ENCODE data around the gene FBXW7.

FBXW7 gene

DNA sequence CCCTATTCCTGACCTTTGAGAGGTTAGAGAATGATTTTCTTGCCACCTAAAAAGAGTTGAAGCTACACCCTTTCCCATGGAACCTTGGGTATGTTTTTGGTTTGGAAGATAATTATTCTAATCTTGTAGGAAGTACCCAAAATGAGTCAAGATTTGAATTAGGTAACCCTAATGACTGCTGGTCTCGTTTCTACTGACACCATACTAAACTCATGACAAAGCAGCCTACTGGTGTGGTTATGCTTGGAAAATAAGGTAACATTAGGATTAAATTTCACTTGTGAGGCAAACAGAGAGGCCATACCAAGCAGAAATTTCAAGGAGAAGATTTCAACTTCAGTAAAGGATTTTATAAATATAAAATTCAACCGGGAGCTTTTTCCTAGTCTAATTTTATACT lies 107.9 kb downstream of the FBXW7 start:
- DNase-seq (ENCODE audit: low read depth, low spot score), result no peak

GRCh38 chr4:152424977-152425376 lies 110.9 kb downstream of the FBXW7 start:
- DNase-seq (ENCODE audit: low read depth, low spot score), result no peak

DNA sequence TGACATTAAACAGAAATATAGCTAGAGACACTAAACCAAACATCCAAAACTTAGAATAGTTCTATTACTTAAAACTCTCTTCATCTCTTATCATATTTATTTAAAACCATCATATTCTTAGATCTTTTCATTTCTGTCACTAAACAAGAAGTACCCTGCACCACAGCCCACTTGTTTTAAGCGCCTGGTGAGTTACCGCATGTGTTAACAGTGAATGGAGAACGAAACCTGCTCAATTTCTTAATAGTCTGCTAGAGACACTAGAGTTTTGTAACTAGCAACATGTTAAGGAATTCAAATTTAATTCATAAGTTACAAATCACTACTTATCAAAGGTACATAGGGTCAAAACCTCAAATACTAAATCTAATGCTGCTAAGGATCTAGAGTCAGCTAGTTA lies 111.5 kb downstream of the FBXW7 start:
- no peak for DNase-seq (ENCODE audit: low read depth, low spot score)

GRCh38 chr4:152422817-152423320 lies 113.0 kb downstream of the FBXW7 start:
- DNase-seq (ENCODE audit: low read depth, low spot score), result no peak

DNA sequence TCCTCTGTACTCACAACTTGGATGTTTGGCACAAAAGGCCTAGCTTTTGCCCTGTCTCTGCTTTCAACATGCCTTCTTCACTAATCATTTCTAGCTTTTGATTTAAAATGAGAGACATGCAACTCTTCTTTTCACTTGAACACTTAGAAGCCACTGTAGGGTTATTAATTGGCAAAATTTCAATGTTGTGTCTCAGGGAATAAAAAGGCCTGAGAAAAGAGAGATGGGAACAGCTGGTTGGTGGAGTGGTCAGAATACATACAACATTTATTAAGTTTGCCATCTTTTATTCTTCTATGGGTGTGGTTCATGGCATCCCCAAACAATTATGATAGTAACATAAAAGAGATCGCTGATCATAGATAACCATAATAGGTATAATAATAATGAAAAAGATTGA lies 114.3 kb downstream of the FBXW7 start:
- no peak for DNase-seq (ENCODE audit: low read depth, low spot score)

- DNase-seq (ENCODE audit: low read depth, low spot score), result no peak
These were observed 116.1 kb downstream of the FBXW7 start for GRCh38 chr4:152419809-152420208.

- DNase-seq (ENCODE audit: low read depth, low spot score), result no peak
These were observed 118.2 kb downstream of the FBXW7 start for GRCh38 chr4:152417673-152418072.

DNA sequence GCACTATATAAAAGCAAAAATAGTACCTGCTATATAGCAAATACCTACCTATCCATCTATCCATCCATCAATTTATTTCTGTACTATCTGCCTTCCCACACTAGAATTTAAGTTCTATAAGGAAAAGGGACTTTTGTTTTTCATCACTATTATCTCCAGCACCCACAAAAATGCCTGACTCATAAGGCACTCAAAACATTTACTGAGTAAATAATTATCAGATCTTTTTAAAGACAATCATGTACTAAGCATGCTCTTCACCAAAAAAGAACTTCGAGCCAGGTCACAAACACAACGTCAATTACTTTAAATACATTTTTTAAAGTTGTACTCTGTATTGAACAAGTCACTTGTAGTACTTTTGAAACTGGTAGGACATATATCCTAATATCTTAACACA lies 119.9 kb downstream of the FBXW7 start:
- DNase-seq (ENCODE audit: low read depth, low spot score), result no peak

DNA sequence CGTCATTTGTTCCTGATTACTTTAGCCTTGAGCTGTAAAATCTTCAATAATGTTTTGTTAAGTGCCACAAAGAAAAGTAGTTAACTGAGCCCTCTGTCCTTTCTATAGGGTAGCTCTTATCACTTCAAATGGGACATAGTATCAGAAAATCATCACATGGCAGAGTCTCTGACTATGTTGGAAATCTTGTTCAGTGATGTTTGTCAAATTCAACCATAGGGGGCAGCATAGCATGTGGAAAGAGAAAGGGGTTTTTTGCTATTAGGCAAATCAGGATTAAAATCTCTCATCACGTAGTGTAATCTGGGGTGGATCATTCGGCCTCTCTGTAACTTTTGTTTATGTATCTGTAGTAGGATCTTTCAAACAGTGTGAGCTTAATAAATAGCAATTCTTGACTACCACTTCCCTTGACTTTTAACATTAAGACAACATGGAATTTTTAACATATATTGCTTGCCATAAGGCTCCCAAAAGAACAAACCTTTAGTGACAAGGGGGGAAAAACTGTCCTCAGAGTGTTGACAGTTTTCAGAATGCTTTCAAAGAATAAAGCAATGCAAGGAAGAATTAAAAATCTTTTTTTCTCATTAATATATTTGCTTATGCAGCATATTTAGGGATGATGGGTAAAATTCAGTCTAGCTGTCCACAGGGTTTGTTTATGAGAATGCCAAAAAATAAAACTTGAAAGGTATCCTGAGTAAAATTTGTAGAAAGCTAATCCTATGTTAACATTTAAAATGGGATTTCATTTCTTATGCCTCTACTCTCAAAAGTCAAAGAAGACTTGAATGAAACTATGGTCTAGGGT lies 127.2 kb downstream of the FBXW7 start:
- no peak for DNase-seq (ENCODE audit: low read depth, low spot score)

- DNase-seq (ENCODE audit: low read depth, low spot score), result no peak
These were observed 134.5 kb downstream of the FBXW7 start for GRCh38 chr4:152401424-152401823.

DNA sequence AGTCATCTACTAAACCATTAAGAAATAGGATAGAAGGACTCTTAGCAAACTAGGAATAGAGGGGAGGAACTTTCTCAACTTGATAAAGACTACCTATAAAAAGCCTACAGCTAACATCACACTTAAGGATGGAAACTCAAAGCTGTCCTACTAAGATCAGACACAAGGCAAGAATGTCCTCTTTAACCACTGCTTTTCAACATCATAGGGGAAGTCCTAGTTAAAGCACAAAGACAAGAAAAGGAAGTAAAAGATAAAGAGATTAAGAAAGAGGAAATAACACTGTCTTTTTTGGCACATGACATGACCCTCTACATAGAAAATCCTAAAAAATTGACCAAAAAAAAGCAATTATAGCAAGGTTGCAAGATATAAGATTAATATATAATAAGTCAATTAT lies 136.6 kb downstream of the FBXW7 start:
- DNase-seq (ENCODE audit: low read depth, low spot score), result no peak

GRCh38 chr4:152398060-152398459 lies 137.8 kb downstream of the FBXW7 start:
- no peak for DNase-seq (ENCODE audit: low read depth, low spot score)

- DNase-seq (ENCODE audit: low read depth, low spot score), result no peak
These were observed 141.1 kb downstream of the FBXW7 start for GRCh38 chr4:152394791-152395190.

- DNase-seq (ENCODE audit: low read depth, low spot score), result no peak
These were observed 143.8 kb downstream of the FBXW7 start for GRCh38 chr4:152392079-152392478.

- DNase-seq (ENCODE audit: low read depth, low spot score), result no peak
These were observed 145.7 kb downstream of the FBXW7 start for GRCh38 chr4:152390216-152390615.

GRCh38 chr4:152389359-152389758 lies 146.5 kb downstream of the FBXW7 start:
- DNase-seq (ENCODE audit: low read depth, low spot score), result no peak

- DNase-seq (ENCODE audit: low read depth, low spot score), result no peak
These were observed 150.3 kb downstream of the FBXW7 start for GRCh38 chr4:152385551-152385950.

- no peak for DNase-seq (ENCODE audit: low read depth, low spot score)
These were observed 153.7 kb downstream of the FBXW7 start for GRCh38 chr4:152382057-152382785.

- DNase-seq (ENCODE audit: low read depth, low spot score), result no peak
These were observed 155.0 kb downstream of the FBXW7 start for GRCh38 chr4:152380919-152381318.

DNA sequence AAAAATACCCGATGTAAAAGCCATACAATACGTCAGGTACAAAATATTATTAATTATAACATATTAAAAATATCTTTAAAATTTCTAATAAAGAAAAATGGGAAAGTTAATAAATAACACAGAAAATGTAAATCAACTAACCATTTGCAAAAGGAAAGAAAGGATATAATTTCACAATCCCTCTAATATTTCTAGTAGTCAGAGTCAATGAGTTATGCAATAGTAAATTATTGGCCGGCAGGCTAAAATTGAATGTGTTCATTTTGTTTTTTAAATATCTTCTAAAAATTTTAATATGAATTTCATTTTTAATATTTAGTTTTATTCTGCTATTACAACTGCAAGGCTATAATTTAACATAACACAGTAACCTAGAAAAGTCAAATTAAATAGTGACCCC lies 155.7 kb downstream of the FBXW7 start:
- DNase-seq (ENCODE audit: low read depth, low spot score), result no peak

GRCh38 chr4:152374606-152375285 lies 161.1 kb downstream of the FBXW7 start:
- no peak for DNase-seq (ENCODE audit: low read depth, low spot score)

DNA sequence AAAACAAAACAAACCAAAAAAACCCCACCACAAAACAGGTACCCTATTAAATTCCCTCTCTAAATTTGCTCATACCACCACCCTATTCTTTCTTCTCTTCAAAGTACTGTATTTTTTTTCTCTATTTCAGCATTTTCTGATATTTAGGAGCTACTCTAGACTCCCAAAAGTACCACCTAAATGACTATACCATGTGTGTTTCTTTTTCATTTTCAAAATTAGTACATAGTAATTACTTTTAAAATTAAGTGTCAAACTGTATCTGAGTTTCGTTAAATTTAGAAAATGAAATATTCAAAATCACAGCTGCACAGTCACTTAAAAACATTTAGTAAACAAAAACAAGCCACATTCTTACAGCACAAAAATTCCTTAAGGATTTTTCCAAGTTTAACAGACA lies 161.7 kb downstream of the FBXW7 start:
- no peak for DNase-seq (ENCODE audit: low read depth, low spot score)

Measured in smooth muscle cell of the brain vasculature (primary cell).